Sigmoid colon (tissue), 7 donors: ENCODE results near the gene SLC15A3. TPM values are rescaled to one million over a fixed set of nuclear protein-coding genes. Genes with fewer than 3 reads are reported as not detected.

Experiments used
- DNase-seq: peaks from one replicate; pipeline ENCODE4 v3.0.0-alpha.2; 2019
- H3K27ac ChIP-seq, 4 donors: fragments of 200-600 bp; sonication (generic); one replicate each; pipeline ENCODE4 v1.5.1; 2016 to 2019; ENCODE audit warnings: mild to moderate bottlenecking in 1 of 4
- H3K27me3 ChIP-seq, 3 donors: fragments of 200-600 bp; sonication (generic); one replicate each; pipeline ENCODE4 v1.5.1; 2019; ENCODE audit warnings: mild to moderate bottlenecking in 1 of 3
- H3K36me3 ChIP-seq, 4 donors: fragments of 200-600 bp; sonication (generic); one replicate each; pipeline ENCODE4 v1.5.1; 2016 to 2019
- H3K4me1 ChIP-seq, 4 donors: fragments of 200-600 bp; sonication (generic); one replicate each; pipeline ENCODE4 v1.5.1; 2017 to 2019
- H3K4me3 ChIP-seq, 4 donors: fragments of 200-600 bp; sonication (generic); one replicate each; pipeline ENCODE4 v1.5.1; 2017 to 2019; ENCODE audit warnings: mild to moderate bottlenecking in 2 of 4, moderate library complexity in 1 of 4
- H3K9me3 ChIP-seq, 4 donors: fragments of 200-600 bp in 3 of 4; sonication (generic) in 3 of 4; one replicate each; pipeline versions ENCODE4 v1.5.1 to v1.6.1; 2013 to 2019
- EP300 ChIP-seq, 4 donors: sonication (generic); formaldehyde crosslinking; IDR thresholded peaks; one replicate each; pipeline ENCODE4 v1.6.1; 2017; ENCODE audit warnings: antibody characterized with exemption in 4 of 4
- POLR2A ChIP-seq, 2 donors: fragments of 450-650 bp; IDR thresholded peaks; one replicate each; pipeline ENCODE4 v1.6.1; 2016; ENCODE audit warnings: antibody characterized with exemption in 2 of 2, mild to moderate bottlenecking in 2 of 2, moderate library complexity in 2 of 2
- POLR2AphosphoS5 ChIP-seq, 4 donors: sonication (generic); formaldehyde crosslinking; IDR thresholded peaks; one replicate each; pipeline ENCODE4 v1.6.1; 2017; ENCODE audit warnings: antibody characterized with exemption in 4 of 4
- WGBS, 2 donors: extraction: QIAGEN DNeasy Blood & Tissue Kit; methylation state at CpG; one replicate each; pipeline ENCODE4 v1.1.7; 2013; 5-methylcytosine and 5-hydroxymethylcytosine counted together
- intact Hi-C: fragments of 100-400 bp; cut with DNase I; formaldehyde crosslinking; loops from one replicate; pipeline ENCODE4 v1.15.1; 2023
- polyA plus RNA-seq, 3 donors: library from polyadenylated mRNA; stranded (reverse); fragments of 200-250 nt; gene quantifications; one replicate each; pipeline ENCODE4 v1.2.3, GENCODE V29; 2013
- total RNA-seq, 4 donors: library from RNA; depleted of rRNA; stranded (reverse); fragments of >200 nt; gene quantifications; one replicate each; pipeline ENCODE4 v1.1.0, GENCODE V29; 2016
- TF ChIP-seq, protein P1 (sequence below), 4 experiments: fragments of 450-650 bp in 3 of 4; fragments of 200-600 bp in 1 of 4; IDR thresholded peaks; one replicate each; pipeline ENCODE4 v1.5.1; 2016 to 2019; ENCODE audit warnings: antibody characterized with exemption in 4 of 4, mild to moderate bottlenecking in 3 of 4, moderate library complexity in 2 of 4
- donor health status: healthy with polysubstance abuse.
- donor health status: Bipolar disorder and iron deficiency.
- donor health status: healthy.

The SLC15A3 gene
- total and polyA plus RNA-seq, 7 donors, result 12.8 to 43.9 (median 21.3) TPM

DNA sequence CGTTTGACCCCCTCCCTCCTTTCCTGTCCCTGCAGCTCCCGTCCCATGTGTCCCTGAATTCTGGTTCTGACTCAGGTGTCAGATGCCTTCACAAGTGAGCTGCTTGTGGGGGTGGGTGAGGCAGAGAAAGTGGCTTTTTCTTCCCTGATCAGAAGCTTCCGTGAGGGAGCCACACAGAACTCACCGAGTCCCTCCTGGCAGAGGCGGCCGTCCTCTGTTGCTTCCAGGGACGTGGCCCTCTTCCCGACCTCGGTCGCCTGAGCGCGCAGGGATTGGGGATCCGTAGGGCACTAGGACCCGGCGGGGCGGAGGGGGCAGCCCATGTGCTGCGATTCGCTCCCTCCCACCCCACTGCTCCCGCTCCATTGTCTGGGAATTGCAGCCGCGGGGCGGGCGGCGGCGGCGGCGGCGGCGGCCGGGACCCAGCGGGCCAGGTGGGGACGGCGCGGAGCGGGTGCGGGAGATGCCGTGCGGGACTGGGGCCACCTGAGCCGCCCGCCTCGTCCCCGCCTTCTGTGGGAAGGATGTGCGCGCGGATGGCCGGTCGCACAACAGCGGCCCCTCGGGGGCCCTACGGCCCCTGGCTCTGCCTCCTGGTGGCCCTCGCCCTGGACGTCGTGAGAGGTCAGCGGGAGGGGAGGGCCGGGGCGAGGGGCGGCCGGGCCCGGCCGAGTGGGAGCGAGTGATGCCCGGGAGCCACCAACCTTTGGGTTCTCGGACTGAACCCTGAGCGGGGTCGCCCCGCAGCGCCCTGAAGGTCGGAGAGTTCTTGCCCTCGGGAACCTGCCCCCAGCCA lies 27.7 kb downstream of the SLC15A3 start, which contains the start of gene TMEM132A:
Gene TMEM132A (plus strand): TSS at position 351 of the 796 bp plus-strand sequence. CDS start 174 bp downstream, at position 525.
- no peak for DNase-seq
- intact Hi-C loops, result no loop called here

GRCh38 chr11:60923800-60924109 lies 28.2 kb downstream of the SLC15A3 start:
- H3K4me1 ChIP-seq, result peaks cover 0 to 35% (median 31%) of the 10 kb centered on the region in 4 donors
- H3K27ac ChIP-seq, result no peak overlapping the region
- DNase-seq, result no peak
- TF ChIP-seq EP300 (IDR thresholded peaks at IDR 0.05) (no peak), POLR2AphosphoS5 (IDR thresholded peaks at IDR 0.05) (no peak), POLR2A (IDR thresholded peaks at IDR 0.05) (no peak)
- TF ChIP-seq, protein P1, sequence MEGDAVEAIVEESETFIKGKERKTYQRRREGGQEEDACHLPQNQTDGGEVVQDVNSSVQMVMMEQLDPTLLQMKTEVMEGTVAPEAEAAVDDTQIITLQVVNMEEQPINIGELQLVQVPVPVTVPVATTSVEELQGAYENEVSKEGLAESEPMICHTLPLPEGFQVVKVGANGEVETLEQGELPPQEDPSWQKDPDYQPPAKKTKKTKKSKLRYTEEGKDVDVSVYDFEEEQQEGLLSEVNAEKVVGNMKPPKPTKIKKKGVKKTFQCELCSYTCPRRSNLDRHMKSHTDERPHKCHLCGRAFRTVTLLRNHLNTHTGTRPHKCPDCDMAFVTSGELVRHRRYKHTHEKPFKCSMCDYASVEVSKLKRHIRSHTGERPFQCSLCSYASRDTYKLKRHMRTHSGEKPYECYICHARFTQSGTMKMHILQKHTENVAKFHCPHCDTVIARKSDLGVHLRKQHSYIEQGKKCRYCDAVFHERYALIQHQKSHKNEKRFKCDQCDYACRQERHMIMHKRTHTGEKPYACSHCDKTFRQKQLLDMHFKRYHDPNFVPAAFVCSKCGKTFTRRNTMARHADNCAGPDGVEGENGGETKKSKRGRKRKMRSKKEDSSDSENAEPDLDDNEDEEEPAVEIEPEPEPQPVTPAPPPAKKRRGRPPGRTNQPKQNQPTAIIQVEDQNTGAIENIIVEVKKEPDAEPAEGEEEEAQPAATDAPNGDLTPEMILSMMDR (IDR thresholded peaks at IDR 0.05), result no peak
- peaks cover 10 to 22% (median 10%) of the 10 kb centered on the region in 3 donors for H3K27me3 ChIP-seq
- peak overlapping the region in 3 of 4 donors; percentile 55 to 68 (median 63) for H3K4me3 ChIP-seq
- WGBS, 2 donors, result 53 to 60% methylated on average over 6 of the region's 6 CpGs
- no peaks in the 10 kb centered on the region for H3K9me3 ChIP-seq
- H3K36me3 ChIP-seq, result peaks cover 26 to 41% (median 30%) of the 10 kb centered on the region in 4 donors
- intact Hi-C loops, result no loop called here

More for the DNA sequence above, 27.7 kb downstream of the SLC15A3 start, which contains the start of gene TMEM132A:
- WGBS, 2 donors, result 0 to 1% methylated on average over 69 of the region's 69 CpGs
- Histone ChIP-seq H3K4me1 (peaks cover 0 to 29% (median 25%) of the 10 kb centered on the region in 4 donors), H3K27ac (peak within 1 kb of the TSS in 1 of 4 donors; percentile 26), H3K36me3 (peaks cover 26 to 41% (median 30%) of the 10 kb centered on the region in 4 donors), H3K27me3 (peaks cover 10 to 22% (median 10%) of the 10 kb centered on the region in 3 donors), H3K4me3 (peak within 1 kb of the TSS; percentile 45 to 68 (median 59)), H3K9me3 (no peaks in the 10 kb centered on the region)
- no peak for TF ChIP-seq EP300 (IDR thresholded peaks at IDR 0.05)
- no peak for TF ChIP-seq POLR2A (IDR thresholded peaks at IDR 0.05)
- TF ChIP-seq POLR2AphosphoS5 (IDR thresholded peaks at IDR 0.05), result peak in 1 of 4 donors; percentile 10

GRCh38 chr11:60923326-60923725 lies 28.6 kb downstream of the SLC15A3 start:
- intact Hi-C loops, result no loop called here
- Histone ChIP-seq H3K27me3 (peaks cover 10 to 22% (median 10%) of the 10 kb centered on the region in 3 donors), H3K4me3 (no peak overlapping the region), H3K27ac (no peak overlapping the region), H3K36me3 (peaks cover 26 to 41% (median 30%) of the 10 kb centered on the region in 4 donors), H3K9me3 (no peaks in the 10 kb centered on the region), H3K4me1 (peaks cover 0 to 35% (median 33%) of the 10 kb centered on the region in 4 donors)
- no peak for DNase-seq
- WGBS, 2 donors, result 77 to 82% methylated on average over 5 of the region's 5 CpGs
- no peak for TF ChIP-seq POLR2A (IDR thresholded peaks at IDR 0.05)
- TF ChIP-seq POLR2AphosphoS5 (IDR thresholded peaks at IDR 0.05), result no peak
- TF ChIP-seq EP300 (IDR thresholded peaks at IDR 0.05), result no peak

GRCh38 chr11:60922906-60923305 lies 29.1 kb downstream of the SLC15A3 start:
- Histone ChIP-seq H3K36me3 (peaks cover 26 to 41% (median 30%) of the 10 kb centered on the region in 4 donors), H3K27ac (no peak overlapping the region), H3K4me3 (no peak overlapping the region), H3K9me3 (no peaks in the 10 kb centered on the region), H3K4me1 (peaks cover 0 to 35% (median 33%) of the 10 kb centered on the region in 4 donors), H3K27me3 (peaks cover 10 to 22% (median 10%) of the 10 kb centered on the region in 3 donors)
- 91 to 93% methylated on average over 6 of the region's 6 CpGs for WGBS, 2 donors
- no peak for DNase-seq
- intact Hi-C loops, result no loop called here
- TF ChIP-seq POLR2A (IDR thresholded peaks at IDR 0.05) (no peak), POLR2AphosphoS5 (IDR thresholded peaks at IDR 0.05) (no peak)

- WGBS, 2 donors, result 91 to 93% methylated on average over 23 of the region's 23 CpGs
- H3K36me3 ChIP-seq, result peaks cover 26 to 41% (median 30%) of the 10 kb centered on the region in 4 donors
- peaks cover 10 to 22% (median 10%) of the 10 kb centered on the region in 3 donors for H3K27me3 ChIP-seq
- H3K27ac ChIP-seq, result no peak overlapping the region
- H3K4me3 ChIP-seq, result no peak overlapping the region
- TF ChIP-seq EP300 (IDR thresholded peaks at IDR 0.05) (no peak), POLR2AphosphoS5 (IDR thresholded peaks at IDR 0.05) (no peak), POLR2A (IDR thresholded peaks at IDR 0.05) (no peak)
- TF ChIP-seq, protein P1 (IDR thresholded peaks at IDR 0.05), result no peak
- intact Hi-C loops, result no loop called here
- DNase-seq, result no peak
- peaks cover 0 to 40% (median 33%) of the 10 kb centered on the region in 4 donors for H3K4me1 ChIP-seq
- no peaks in the 10 kb centered on the region for H3K9me3 ChIP-seq
These were observed 30.1 kb downstream of the SLC15A3 start for GRCh38 chr11:60921777-60922335.

DNA sequence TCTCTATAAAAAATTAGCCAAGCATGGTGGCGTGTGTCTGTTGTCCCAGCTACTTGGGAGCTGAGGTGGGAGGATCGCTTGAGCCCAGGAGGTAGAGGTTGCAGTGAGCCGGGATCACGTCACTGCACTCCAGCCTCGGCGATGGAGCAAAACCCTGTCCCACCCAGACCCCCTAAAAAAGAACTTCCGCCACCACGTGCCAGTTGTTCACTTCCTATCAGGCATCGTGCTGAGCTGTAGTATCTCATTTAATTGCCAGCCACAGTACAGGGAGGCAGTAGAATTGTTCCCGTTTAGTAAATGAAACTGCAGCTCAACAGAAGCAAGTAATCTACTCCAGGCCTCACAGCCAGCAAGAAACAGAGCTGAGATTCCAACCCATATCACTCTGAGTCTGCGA lies 30.7 kb downstream of the SLC15A3 start:
- Histone ChIP-seq H3K4me1 (peaks cover 0 to 45% (median 36%) of the 10 kb centered on the region in 4 donors), H3K36me3 (peaks cover 26 to 41% (median 30%) of the 10 kb centered on the region in 4 donors), H3K9me3 (no peaks in the 10 kb centered on the region), H3K27me3 (peaks cover 10 to 22% (median 10%) of the 10 kb centered on the region in 3 donors), H3K27ac (no peak overlapping the region), H3K4me3 (no peak overlapping the region)
- 94 to 95% methylated on average over 11 of the region's 11 CpGs for WGBS, 2 donors
- no peak for TF ChIP-seq EP300 (IDR thresholded peaks at IDR 0.05)
- TF ChIP-seq, protein P1 (IDR thresholded peaks at IDR 0.05), result no peak
- TF ChIP-seq POLR2AphosphoS5 (IDR thresholded peaks at IDR 0.05), result no peak
- TF ChIP-seq POLR2A (IDR thresholded peaks at IDR 0.05), result no peak
- intact Hi-C loops, result no loop called here
- DNase-seq, result no peak
